Neuronal stem cell (in vitro differentiated cells): ENCODE measurements around the gene ETV4.

ENCODE experiments used
- DNase-seq: peaks from one replicate; pipeline ENCODE4 v3.0.0-alpha.2; 2013; ENCODE audit warnings: low spot score
- H2AFZ ChIP-seq: one replicate; pipeline ENCODE4 v1.6.1; 2013; ENCODE audit warnings: mild to moderate bottlenecking, low read length, inconsistent platforms
- H2AK5ac ChIP-seq: 2 replicates; pipeline ENCODE4 v1.6.1; 2013; ENCODE audit warnings: low read depth, mild to moderate bottlenecking, inconsistent platforms, low read length, moderate library complexity, mixed read lengths
- H2BK120ac ChIP-seq: 2 replicates; pipeline ENCODE4 v1.6.1; 2013; ENCODE audit warnings: low read depth, mild to moderate bottlenecking, inconsistent platforms, low read length, moderate library complexity, mixed read lengths
- H2BK12ac ChIP-seq: one replicate; pipeline ENCODE4 v1.6.1; 2013; ENCODE audit warnings: low read length, inconsistent platforms
- H2BK15ac ChIP-seq: 2 replicates; pipeline ENCODE4 v1.6.1; 2013; ENCODE audit warnings: mild to moderate bottlenecking, low read length, inconsistent platforms, mixed read lengths
- H2BK5ac ChIP-seq: one replicate; pipeline ENCODE4 v1.6.1; 2013; ENCODE audit warnings: inconsistent platforms, mild to moderate bottlenecking, low read length, moderate library complexity
- H3K14ac ChIP-seq: one replicate; pipeline ENCODE4 v1.6.1; 2013; ENCODE audit warnings: low read length, inconsistent platforms
- H3K18ac ChIP-seq: 2 replicates; pipeline ENCODE4 v1.6.1; 2013; ENCODE audit warnings: low read length, inconsistent platforms
- H3K23ac ChIP-seq: 2 replicates; pipeline ENCODE4 v1.6.1; 2013; ENCODE audit warnings: low read depth, mild to moderate bottlenecking, mixed read lengths, low read length, inconsistent platforms; ENCODE audit not compliant: poor library complexity
- H3K27ac ChIP-seq: replicated peaks from 3 replicates; pipeline ENCODE4 v1.5.1; 2013; ENCODE audit warnings: low read length, inconsistent platforms
- H3K27me3 ChIP-seq, 3 experiments: 2 replicates each; pipeline ENCODE4 v1.6.1; 2013; ENCODE audit warnings: low read length in 3 of 3, mild to moderate bottlenecking in 2 of 3, inconsistent platforms in 1 of 3, low read depth in 1 of 3, mixed read lengths in 1 of 3, moderate library complexity in 1 of 3; ENCODE audit not compliant: control insufficient read depth in 3 of 3, insufficient read depth in 3 of 3
- H3K36me3 ChIP-seq, 2 donors: replicated peaks in 1 of 2; 2 replicates each; pipeline ENCODE4 v1.6.1; 2013; ENCODE audit warnings: low read length in 2 of 2; ENCODE audit not compliant: control insufficient read depth in 2 of 2, insufficient read depth in 2 of 2
- H3K4ac ChIP-seq: 2 replicates; pipeline ENCODE4 v1.6.1; 2013; ENCODE audit warnings: inconsistent platforms, mild to moderate bottlenecking, low read length, moderate library complexity
- H3K4me1 ChIP-seq, 2 donors: 1 replicate in 1 of 2; 2 replicates in 1 of 2; pipeline ENCODE4 v1.6.1; 2013; ENCODE audit warnings: low read length in 2 of 2, low read depth in 1 of 2; ENCODE audit not compliant: control insufficient read depth in 2 of 2, insufficient read depth in 1 of 2
- H3K4me2 ChIP-seq: one replicate; pipeline ENCODE4 v1.6.1; 2013; ENCODE audit warnings: mild to moderate bottlenecking, low read length, inconsistent platforms; ENCODE audit not compliant: insufficient read depth, poor library complexity, severe bottlenecking
- H3K4me3 ChIP-seq, 2 donors: 2 replicates each; pipeline ENCODE4 v1.5.1; 2013; ENCODE audit warnings: low read length in 2 of 2, mild to moderate bottlenecking in 2 of 2, inconsistent platforms in 1 of 2, moderate library complexity in 1 of 2
- H3K79me1 ChIP-seq: one replicate; pipeline ENCODE4 v1.6.1; 2013; ENCODE audit warnings: low read depth, mild to moderate bottlenecking, inconsistent platforms, low read length, moderate library complexity
- H3K9ac ChIP-seq: one replicate; pipeline ENCODE4 v1.6.1; 2013; ENCODE audit warnings: mild to moderate bottlenecking, low read depth, low read length, inconsistent platforms; ENCODE audit not compliant: poor library complexity
- H3K9me3 ChIP-seq, 2 donors: replicated peaks in 1 of 2; 2 replicates each; pipeline versions ENCODE3 to v1.6.1; 2013; ENCODE audit warnings: low read length in 2 of 2, mild to moderate bottlenecking in 2 of 2, inconsistent platforms in 1 of 2, low read depth in 1 of 2, mixed read lengths in 1 of 2, moderate library complexity in 1 of 2; ENCODE audit not compliant: control insufficient read depth in 2 of 2, insufficient read depth in 1 of 2
- H4K8ac ChIP-seq: one replicate; pipeline ENCODE4 v1.6.1; 2013; ENCODE audit warnings: low read depth, mild to moderate bottlenecking, inconsistent platforms, low read length, moderate library complexity
- H4K91ac ChIP-seq: one replicate; pipeline ENCODE4 v1.6.1; 2013; ENCODE audit warnings: low read length, low read depth, mild to moderate bottlenecking, inconsistent platforms; ENCODE audit not compliant: poor library complexity
- WGBS, 2 donors: extraction: QIAGEN DNeasy Blood & Tissue Kit; methylation state at CpG; one replicate each; pipeline ENCODE4 v1.1.7; 2013; ENCODE audit warnings: missing lambda C conversion rate in 2 of 2, mixed read lengths in 1 of 2; ENCODE audit not compliant: insufficient read length in 2 of 2, insufficient replicate concordance in 1 of 2; ENCODE audit errors: extremely low coverage in 2 of 2; 5-methylcytosine and 5-hydroxymethylcytosine counted together

ETV4 gene

GRCh38 chr17:43574896-43575525 lies 28.9 kb upstream of the ETV4 start:
- H2BK5ac ChIP-seq, result no peak overlapping the region

DNA sequence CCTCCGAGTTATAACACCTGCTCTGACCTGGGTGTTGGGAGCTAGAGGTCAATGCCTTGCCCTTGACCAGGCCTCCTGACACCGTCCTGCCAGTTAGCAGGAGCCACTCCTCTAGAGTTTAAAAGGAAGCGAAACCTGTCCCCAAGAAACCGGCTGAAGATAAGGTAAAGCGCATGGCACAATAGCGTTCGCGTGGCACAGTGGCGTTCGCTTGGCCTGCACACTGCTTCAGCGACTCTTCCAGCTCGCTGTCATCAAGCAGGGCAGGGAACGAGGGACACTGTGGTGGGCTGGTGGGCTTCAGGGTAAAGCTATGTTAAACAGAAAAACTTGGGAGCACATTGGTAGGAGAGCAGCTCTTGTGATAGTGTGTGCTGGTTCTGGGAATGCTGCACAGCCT lies 28.2 kb upstream of the ETV4 start:
- no peaks in the 10 kb centered on the region for H3K36me3 ChIP-seq
- no peaks in the 10 kb centered on the region for H3K79me1 ChIP-seq
- H3K9me3 ChIP-seq, result no peaks in the 10 kb centered on the region
- H3K4me1 ChIP-seq, result peaks cover 14 to 15% of the 10 kb centered on the region in 2 donors
- no peak overlapping the region for H2BK12ac ChIP-seq
- H3K4me2 ChIP-seq, result no peak overlapping the region
- H2AK5ac ChIP-seq, result no peak overlapping the region
- H3K14ac ChIP-seq, result peak overlapping the region; percentile 67
- H2BK120ac ChIP-seq, result no peak overlapping the region
- H3K9ac ChIP-seq, result no peak overlapping the region
- H2AFZ ChIP-seq, result no peak overlapping the region
- WGBS, 2 donors, result no CpG with 5 or more reads among the region's 13 CpGs
- H4K8ac ChIP-seq, result no peak overlapping the region
- H3K18ac ChIP-seq, result no peak overlapping the region
- no peak overlapping the region for H4K91ac ChIP-seq
- no peak overlapping the region for H2BK15ac ChIP-seq
- H3K23ac ChIP-seq, result no peak overlapping the region
- peaks cover 0 to 6% (median 0%) of the 10 kb centered on the region in 3 experiments for H3K27me3 ChIP-seq
- no peak overlapping the region for H3K4me3 ChIP-seq
- no peak for DNase-seq
- H3K4ac ChIP-seq, result no peak overlapping the region
- no peak overlapping the region for H2BK5ac ChIP-seq
- H3K27ac ChIP-seq, result no peak overlapping the region

More at GRCh38 chr17:43574896-43575525, 28.9 kb upstream of the ETV4 start:
- no peaks in the 10 kb centered on the region for H3K36me3 ChIP-seq
- H3K27ac ChIP-seq, result no peak overlapping the region
- H3K9me3 ChIP-seq, result no peaks in the 10 kb centered on the region
- H3K9ac ChIP-seq, result no peak overlapping the region
- H3K4me1 ChIP-seq, result peaks cover 15 to 16% of the 10 kb centered on the region in 2 donors
- no peak overlapping the region for H3K14ac ChIP-seq
- no peak overlapping the region for H4K91ac ChIP-seq
- DNase-seq, result no peak
- no peak overlapping the region for H2BK120ac ChIP-seq
- no peak overlapping the region for H2AFZ ChIP-seq
- H3K4me2 ChIP-seq, result no peak overlapping the region
- no peaks in the 10 kb centered on the region for H3K79me1 ChIP-seq
- H3K4ac ChIP-seq, result no peak overlapping the region
- no peak overlapping the region for H3K18ac ChIP-seq
- no peak overlapping the region for H2AK5ac ChIP-seq
- no CpG with 5 or more reads among the region's 5 CpGs for WGBS, 2 donors
- no peak overlapping the region for H2BK15ac ChIP-seq
- peaks cover 0 to 6% (median 0%) of the 10 kb centered on the region in 3 experiments for H3K27me3 ChIP-seq
- no peak overlapping the region for H3K23ac ChIP-seq
- H2BK12ac ChIP-seq, result no peak overlapping the region
- no peak overlapping the region for H4K8ac ChIP-seq
- no peak overlapping the region for H3K4me3 ChIP-seq

DNA sequence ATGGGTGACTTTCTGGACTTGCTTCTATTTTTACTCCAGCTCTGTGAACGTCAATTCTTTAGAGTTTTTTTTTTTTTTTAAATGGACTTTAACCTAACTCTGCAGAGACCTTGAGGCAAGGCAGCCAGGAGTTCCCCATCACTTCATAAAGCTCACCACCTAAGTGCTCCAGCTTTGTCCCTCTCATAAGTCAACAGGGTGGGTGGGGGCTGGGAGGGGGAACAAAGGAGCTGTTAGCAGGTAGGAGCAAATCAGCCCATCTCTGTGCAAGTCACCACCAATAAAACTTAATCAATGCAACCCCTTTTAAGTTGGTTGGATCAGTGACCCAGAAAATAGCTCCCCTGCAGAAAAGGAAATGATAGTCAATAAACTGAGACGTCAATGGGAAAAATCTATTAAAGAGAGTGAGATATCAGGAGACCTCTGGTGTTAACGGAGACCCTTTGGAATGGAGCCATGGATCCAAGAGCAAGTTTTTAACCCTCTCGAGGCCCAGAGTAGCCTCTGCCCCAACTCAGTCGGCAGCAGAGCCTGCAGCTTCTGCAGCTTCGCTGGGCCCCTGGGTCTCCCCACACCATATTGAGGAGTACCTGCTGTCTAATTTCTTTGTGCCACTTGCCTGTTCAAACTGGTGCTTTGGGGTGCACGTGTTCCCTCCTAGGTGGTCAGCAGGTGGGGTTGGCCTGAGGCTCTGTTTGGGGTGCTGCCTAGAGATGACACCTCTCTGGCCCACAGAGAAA lies 27.6 kb upstream of the ETV4 start:
- Histone ChIP-seq H2AFZ (no peak overlapping the region), H3K27ac (no peak overlapping the region), H2BK120ac (no peak overlapping the region), H2AK5ac (no peak overlapping the region), H3K14ac (peak overlapping the region; percentile 67), H3K4me1 (peaks cover 9 to 15% of the 10 kb centered on the region in 2 donors), H4K8ac (no peak overlapping the region), H2BK5ac (no peak overlapping the region), H3K4me2 (no peak overlapping the region), H3K79me1 (no peaks in the 10 kb centered on the region), H2BK15ac (no peak overlapping the region), H3K9me3 (no peaks in the 10 kb centered on the region), H2BK12ac (no peak overlapping the region), H3K4me3 (no peak overlapping the region), H4K91ac (no peak overlapping the region), H3K9ac (no peak overlapping the region), H3K18ac (no peak overlapping the region), H3K23ac (peak overlapping the region; percentile 9), H3K4ac (no peak overlapping the region), H3K27me3 (peaks cover 0 to 6% (median 0%) of the 10 kb centered on the region in 3 experiments), H3K36me3 (no peaks in the 10 kb centered on the region)
- no CpG with 5 or more reads among the region's 7 CpGs for WGBS, 2 donors
- DNase-seq, result no peak

DNA sequence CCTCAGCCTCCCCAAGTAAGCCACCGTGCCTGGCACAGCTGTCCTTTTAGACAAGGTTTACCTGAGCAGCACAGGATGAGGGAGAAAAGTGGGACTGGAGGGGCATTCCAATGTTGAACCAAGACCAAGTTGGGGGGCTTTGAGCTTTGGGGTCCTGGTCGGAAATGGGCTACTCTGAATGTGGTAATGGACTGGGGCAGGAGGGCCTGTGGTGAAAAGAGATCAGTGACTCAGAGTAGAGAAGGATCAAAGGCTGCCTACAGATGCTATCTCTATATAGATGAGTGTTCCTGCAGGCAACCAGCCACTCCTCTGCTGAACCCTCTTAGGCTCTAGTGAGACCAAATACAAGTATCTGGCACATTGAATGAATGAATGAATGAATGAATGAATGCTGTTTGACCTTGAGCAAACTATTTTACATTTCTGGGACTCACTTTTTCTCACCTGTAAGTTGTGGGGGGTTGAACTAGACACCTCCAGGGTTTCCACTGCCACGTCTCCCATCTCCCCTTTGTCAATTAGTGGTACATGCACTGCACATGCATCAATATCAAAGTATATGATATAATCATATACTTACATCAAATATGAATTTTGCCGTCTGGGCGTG lies 26.3 kb upstream of the ETV4 start:
- no peak overlapping the region for H3K18ac ChIP-seq
- no peak for DNase-seq
- no peak overlapping the region for H4K8ac ChIP-seq
- no peak overlapping the region for H3K4ac ChIP-seq
- H2BK5ac ChIP-seq, result no peak overlapping the region
- H3K79me1 ChIP-seq, result no peaks in the 10 kb centered on the region
- H2BK12ac ChIP-seq, result no peak overlapping the region
- no CpG with 5 or more reads among the region's 5 CpGs for WGBS, 2 donors
- no peak overlapping the region for H2AFZ ChIP-seq
- no peak overlapping the region for H3K14ac ChIP-seq
- peaks cover 0 to 4% of the 10 kb centered on the region in 2 donors for H3K4me1 ChIP-seq
- H3K9me3 ChIP-seq, result no peaks in the 10 kb centered on the region
- no peak overlapping the region for H3K23ac ChIP-seq
- H3K4me2 ChIP-seq, result no peak overlapping the region
- H3K27me3 ChIP-seq, result peaks cover 0 to 6% (median 0%) of the 10 kb centered on the region in 3 experiments
- H2BK120ac ChIP-seq, result no peak overlapping the region
- H3K27ac ChIP-seq, result no peak overlapping the region
- H4K91ac ChIP-seq, result no peak overlapping the region
- H3K4me3 ChIP-seq, result no peak overlapping the region
- no peak overlapping the region for H2BK15ac ChIP-seq
- no peak overlapping the region for H3K9ac ChIP-seq
- no peaks in the 10 kb centered on the region for H3K36me3 ChIP-seq
- no peak overlapping the region for H2AK5ac ChIP-seq
